Measurements from ENCODE around the gene P2RY4.
"Not testable (repeated sequence)": the region's sequence is repeated elsewhere in the genome, so short reads cannot be mapped to it uniquely, and the experiment has no call there.

P2RY4 gene

GRCh38 chrX:70241501-70241900 lies 18.5 kb downstream of the P2RY4 start:
- no peak for DNase-seq

DNA sequence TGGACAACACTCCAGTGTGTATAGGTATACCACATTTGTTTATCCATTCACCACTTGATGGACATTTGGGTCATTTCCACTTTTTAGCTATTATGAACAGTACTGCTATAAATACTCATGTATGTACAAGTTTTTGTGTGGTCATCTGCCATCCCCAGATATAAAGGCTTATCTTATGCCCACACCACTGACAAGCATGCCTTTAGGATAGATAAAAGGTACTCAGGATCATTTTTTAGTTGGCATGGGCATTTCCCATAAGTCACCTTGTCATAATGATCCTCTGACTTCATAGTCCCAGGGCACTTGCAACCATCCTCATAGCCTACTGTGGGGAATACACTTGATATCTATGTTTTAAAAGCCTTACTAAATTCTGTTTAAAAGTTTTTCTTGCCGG lies 19.3 kb downstream of the P2RY4 start:
- DNase-seq, result no peak

- no peak for DNase-seq
Observed at GRCh38 chrX:70234355-70234754, 25.6 kb downstream of the P2RY4 start, which contains the start of gene AWAT1. Gene AWAT1, plus strand, starts transcription at chrX:70234655. Its CDS starts 41 bp downstream, at chrX:70234696.

- DNase-seq, result peak; percentile 62
Observed at GRCh38 chrX:70231666-70232065, 28.3 kb downstream of the P2RY4 start.

DNA sequence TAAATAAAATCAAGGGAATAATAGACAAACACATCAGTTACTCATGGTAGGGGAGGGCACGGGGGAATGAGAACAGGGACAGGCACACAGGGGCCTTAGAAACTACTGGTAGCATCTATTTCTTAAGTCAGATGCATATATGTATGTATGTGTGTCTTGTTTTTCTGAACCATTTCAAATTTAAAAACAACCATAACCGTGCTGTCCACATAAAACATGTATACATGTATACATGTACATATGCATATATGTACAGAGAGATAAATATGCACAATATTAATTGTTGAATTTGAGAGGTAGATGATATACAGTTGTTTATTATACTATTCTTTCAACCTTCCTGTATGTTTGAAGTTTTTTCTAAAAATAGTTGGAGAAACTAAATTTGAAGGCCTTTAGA lies 33.3 kb downstream of the P2RY4 start:
- DNase-seq, result no peak

DNA sequence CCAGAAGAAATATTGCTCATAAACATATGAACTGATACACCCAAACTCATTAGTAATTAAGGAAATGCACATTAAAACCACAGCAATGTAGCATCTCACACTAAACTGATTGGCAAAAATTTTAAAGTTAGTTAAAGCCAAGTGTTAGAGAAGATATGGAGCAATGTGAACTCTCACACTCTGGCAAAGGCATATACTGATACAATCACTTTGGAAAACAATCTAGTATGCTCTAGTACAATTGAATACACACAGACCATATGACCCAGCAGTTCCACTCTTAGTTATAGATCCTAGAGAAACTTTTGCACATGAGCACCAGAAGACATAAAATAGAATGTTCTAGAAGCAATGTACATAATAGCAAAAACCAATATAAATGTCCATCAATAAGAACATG lies 34.0 kb downstream of the P2RY4 start:
- DNase-seq, result no peak

GRCh38 chrX:70219938-70220764 lies 39.9 kb downstream of the P2RY4 start:
- peak; percentile 77 for DNase-seq

DNA sequence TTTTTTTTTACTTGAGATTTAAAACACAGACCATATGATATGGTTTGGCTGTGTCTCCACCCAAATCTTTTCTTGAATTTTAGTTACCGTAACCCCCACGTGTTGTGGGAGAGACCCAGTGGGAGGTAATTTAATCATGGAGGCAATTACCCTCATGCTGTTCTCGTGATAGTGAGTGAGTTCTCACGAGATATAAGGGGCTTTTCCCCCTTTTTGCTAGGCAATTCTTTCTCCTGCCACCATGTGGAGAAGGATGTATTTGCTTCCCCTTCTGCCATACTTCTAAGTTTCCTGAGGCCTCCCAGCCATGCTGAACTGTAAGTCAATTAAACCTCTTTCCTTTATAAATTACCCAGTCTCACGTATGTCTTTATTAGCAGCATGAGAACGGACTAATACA lies 50.4 kb downstream of the P2RY4 start:
- DNase-seq, result not testable (repeated sequence)

GRCh38 chrX:70208479-70208878 lies 51.5 kb downstream of the P2RY4 start:
- no peak for DNase-seq

All from NCI-H226 (cell line).